Measurements from ENCODE around the gene ABLIM2.
"Not testable (repeated sequence)": the region's sequence is repeated elsewhere in the genome, so short reads cannot be mapped to it uniquely, and the experiment has no call there.

ABLIM2 gene

DNA sequence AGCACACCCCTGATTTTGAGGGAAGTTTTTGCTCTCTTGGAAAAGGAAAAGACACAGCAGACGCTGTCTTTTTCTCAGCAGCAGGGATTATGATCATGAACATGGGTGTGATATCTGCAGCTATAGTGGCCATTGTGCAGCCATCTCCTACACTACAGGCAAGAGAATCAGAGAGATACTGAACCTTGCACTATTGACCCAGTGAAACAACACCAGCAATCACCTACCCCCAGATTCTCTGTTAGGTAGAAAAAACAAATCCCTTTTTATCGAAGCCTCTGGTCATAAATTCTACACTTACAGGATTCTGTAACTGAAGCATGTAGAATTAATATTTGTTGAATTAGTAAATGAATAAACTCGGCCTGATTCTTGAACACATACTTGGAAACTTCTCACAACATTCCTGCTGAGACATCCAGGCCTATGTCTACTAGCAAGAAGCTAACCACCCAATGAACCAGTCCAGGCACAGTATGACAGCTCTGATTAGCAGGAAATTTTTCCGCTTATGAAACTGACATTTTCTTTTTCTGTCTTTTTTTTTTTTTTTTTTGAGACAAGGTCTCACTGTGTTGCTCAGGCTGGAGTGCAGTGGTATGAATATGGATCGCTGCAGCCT, 213.9 kb downstream of the ABLIM2 start:
- 0 out of 3 replicates have a peak, but pooled peaks have one; percentile 24 for ATAC-seq
- TF ChIP-seq, protein P1, sequence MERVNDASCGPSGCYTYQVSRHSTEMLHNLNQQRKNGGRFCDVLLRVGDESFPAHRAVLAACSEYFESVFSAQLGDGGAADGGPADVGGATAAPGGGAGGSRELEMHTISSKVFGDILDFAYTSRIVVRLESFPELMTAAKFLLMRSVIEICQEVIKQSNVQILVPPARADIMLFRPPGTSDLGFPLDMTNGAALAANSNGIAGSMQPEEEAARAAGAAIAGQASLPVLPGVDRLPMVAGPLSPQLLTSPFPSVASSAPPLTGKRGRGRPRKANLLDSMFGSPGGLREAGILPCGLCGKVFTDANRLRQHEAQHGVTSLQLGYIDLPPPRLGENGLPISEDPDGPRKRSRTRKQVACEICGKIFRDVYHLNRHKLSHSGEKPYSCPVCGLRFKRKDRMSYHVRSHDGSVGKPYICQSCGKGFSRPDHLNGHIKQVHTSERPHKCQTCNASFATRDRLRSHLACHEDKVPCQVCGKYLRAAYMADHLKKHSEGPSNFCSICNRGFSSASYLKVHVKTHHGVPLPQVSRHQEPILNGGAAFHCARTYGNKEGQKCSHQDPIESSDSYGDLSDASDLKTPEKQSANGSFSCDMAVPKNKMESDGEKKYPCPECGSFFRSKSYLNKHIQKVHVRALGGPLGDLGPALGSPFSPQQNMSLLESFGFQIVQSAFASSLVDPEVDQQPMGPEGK (CRISPR knock-in tag; IDR thresholded peaks at IDR 0.05; ENCODE audit: borderline replicate concordance), result no peak
- TF ChIP-seq ZFP30 (CRISPR knock-in tag; IDR thresholded peaks at IDR 0.05), result no peak
- no peak for TF ChIP-seq OSR1 (CRISPR knock-in tag; IDR thresholded peaks at IDR 0.05)
- TF ChIP-seq ZNF8 (CRISPR knock-in tag; IDR thresholded peaks at IDR 0.05), result no peak
- TF ChIP-seq, protein P2, sequence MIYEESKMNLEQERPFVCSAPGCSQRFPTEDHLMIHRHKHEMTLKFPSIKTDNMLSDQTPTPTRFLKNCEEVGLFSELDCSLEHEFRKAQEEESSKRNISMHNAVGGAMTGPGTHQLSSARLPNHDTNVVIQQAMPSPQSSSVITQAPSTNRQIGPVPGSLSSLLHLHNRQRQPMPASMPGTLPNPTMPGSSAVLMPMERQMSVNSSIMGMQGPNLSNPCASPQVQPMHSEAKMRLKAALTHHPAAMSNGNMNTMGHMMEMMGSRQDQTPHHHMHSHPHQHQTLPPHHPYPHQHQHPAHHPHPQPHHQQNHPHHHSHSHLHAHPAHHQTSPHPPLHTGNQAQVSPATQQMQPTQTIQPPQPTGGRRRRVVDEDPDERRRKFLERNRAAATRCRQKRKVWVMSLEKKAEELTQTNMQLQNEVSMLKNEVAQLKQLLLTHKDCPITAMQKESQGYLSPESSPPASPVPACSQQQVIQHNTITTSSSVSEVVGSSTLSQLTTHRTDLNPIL (CRISPR knock-in tag; IDR thresholded peaks at IDR 0.05; ENCODE audit: low read depth), result no peak
- TF ChIP-seq ZNF565 (CRISPR knock-in tag; conservative IDR thresholded peaks at IDR 0.05; ENCODE audit: low read depth), result no peak

GRCh38 chr4:7943688-7944087, 214.9 kb downstream of the ABLIM2 start:
- ATAC-seq, result not testable (repeated sequence)

DNA sequence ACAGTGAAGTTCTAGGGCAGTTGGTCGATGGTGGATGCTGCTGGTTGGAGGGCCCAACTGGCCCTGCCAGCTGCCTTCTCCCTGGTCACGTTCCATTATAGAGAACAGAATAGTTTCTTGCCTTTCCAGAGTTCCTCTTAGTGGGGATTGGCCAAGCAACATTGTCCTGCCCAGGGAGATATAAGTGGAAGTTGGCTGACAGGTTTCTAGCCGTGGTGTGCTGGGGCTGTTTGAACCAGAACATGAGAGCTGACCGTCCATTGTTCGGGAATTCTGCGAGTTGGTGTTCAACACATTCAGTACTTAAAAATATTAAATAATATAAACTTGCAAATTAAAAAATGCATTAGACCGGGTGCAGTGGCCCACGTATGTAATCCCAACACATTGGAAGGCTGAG, 215.4 kb downstream of the ABLIM2 start:
- no peak for ATAC-seq
- no peak for TF ChIP-seq ISL1 (CRISPR knock-in tag; IDR thresholded peaks at IDR 0.05)
- TF ChIP-seq SNAI2 (CRISPR knock-in tag; IDR thresholded peaks at IDR 0.05), result no peak
- no peak for TF ChIP-seq OSR1 (CRISPR knock-in tag; IDR thresholded peaks at IDR 0.05)
- TF ChIP-seq CSDC2 (CRISPR knock-in tag; IDR thresholded peaks at IDR 0.05), result no peak
- TF ChIP-seq TOX (CRISPR knock-in tag; IDR thresholded peaks at IDR 0.05; ENCODE audit: borderline replicate concordance), result no peak
- no peak for TF ChIP-seq ZNF70 (CRISPR knock-in tag; IDR thresholded peaks at IDR 0.05)
- TF ChIP-seq POU6F1 (CRISPR knock-in tag; IDR thresholded peaks at IDR 0.05; ENCODE audit: borderline replicate concordance, low read depth), result no peak
- no peak for TF ChIP-seq ZNF8 (CRISPR knock-in tag; IDR thresholded peaks at IDR 0.05)
- no peak for TF ChIP-seq TCF4 (CRISPR knock-in tag; IDR thresholded peaks at IDR 0.05; ENCODE audit: borderline replicate concordance)
- TF ChIP-seq BACH2 (CRISPR knock-in tag; IDR thresholded peaks at IDR 0.05; ENCODE audit: borderline replicate concordance), result no peak
- no peak for TF ChIP-seq PPARA (CRISPR knock-in tag; IDR thresholded peaks at IDR 0.05; ENCODE audit: borderline replicate concordance)
- no peak for TF ChIP-seq GLIS3 (CRISPR knock-in tag; IDR thresholded peaks at IDR 0.05)
- no peak for TF ChIP-seq RARB (CRISPR knock-in tag; IDR thresholded peaks at IDR 0.05)
- no peak for TF ChIP-seq ZNF565 (CRISPR knock-in tag; conservative IDR thresholded peaks at IDR 0.05; ENCODE audit: low read depth)
- TF ChIP-seq, protein P3, sequence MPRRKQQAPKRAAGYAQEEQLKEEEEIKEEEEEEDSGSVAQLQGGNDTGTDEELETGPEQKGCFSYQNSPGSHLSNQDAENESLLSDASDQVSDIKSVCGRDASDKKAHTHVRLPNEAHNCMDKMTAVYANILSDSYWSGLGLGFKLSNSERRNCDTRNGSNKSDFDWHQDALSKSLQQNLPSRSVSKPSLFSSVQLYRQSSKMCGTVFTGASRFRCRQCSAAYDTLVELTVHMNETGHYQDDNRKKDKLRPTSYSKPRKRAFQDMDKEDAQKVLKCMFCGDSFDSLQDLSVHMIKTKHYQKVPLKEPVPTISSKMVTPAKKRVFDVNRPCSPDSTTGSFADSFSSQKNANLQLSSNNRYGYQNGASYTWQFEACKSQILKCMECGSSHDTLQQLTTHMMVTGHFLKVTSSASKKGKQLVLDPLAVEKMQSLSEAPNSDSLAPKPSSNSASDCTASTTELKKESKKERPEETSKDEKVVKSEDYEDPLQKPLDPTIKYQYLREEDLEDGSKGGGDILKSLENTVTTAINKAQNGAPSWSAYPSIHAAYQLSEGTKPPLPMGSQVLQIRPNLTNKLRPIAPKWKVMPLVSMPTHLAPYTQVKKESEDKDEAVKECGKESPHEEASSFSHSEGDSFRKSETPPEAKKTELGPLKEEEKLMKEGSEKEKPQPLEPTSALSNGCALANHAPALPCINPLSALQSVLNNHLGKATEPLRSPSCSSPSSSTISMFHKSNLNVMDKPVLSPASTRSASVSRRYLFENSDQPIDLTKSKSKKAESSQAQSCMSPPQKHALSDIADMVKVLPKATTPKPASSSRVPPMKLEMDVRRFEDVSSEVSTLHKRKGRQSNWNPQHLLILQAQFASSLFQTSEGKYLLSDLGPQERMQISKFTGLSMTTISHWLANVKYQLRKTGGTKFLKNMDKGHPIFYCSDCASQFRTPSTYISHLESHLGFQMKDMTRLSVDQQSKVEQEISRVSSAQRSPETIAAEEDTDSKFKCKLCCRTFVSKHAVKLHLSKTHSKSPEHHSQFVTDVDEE (CRISPR knock-in tag; IDR thresholded peaks at IDR 0.05), result no peak
- TF ChIP-seq, protein P1 (CRISPR knock-in tag; IDR thresholded peaks at IDR 0.05; ENCODE audit: borderline replicate concordance), result no peak
- no peak for TF ChIP-seq ESRRG (CRISPR knock-in tag; IDR thresholded peaks at IDR 0.05)
- TF ChIP-seq, protein P2 (CRISPR knock-in tag; IDR thresholded peaks at IDR 0.05; ENCODE audit: low read depth), result no peak
- no peak for TF ChIP-seq ARNTL (CRISPR knock-in tag; IDR thresholded peaks at IDR 0.05; ENCODE audit: borderline replicate concordance, low read depth)
- no peak for TF ChIP-seq CSRNP3 (CRISPR knock-in tag; IDR thresholded peaks at IDR 0.05)

Measured in SK-N-SH treated with all-trans-retinoic acid at 6 μM for 48 hours (cell line).